GM18498 (cell line): ENCODE measurements around the gene NOM1.

Source experiments
- ATAC-seq: cut with Tn5 transposase; IDR thresholded peaks from one replicate; pipeline ENCODE4 v1.9.1; 2021; ENCODE audit warnings: mild to moderate bottlenecking, moderate library complexity; ENCODE audit not compliant: unreplicated experiment

NOM1 gene

DNA sequence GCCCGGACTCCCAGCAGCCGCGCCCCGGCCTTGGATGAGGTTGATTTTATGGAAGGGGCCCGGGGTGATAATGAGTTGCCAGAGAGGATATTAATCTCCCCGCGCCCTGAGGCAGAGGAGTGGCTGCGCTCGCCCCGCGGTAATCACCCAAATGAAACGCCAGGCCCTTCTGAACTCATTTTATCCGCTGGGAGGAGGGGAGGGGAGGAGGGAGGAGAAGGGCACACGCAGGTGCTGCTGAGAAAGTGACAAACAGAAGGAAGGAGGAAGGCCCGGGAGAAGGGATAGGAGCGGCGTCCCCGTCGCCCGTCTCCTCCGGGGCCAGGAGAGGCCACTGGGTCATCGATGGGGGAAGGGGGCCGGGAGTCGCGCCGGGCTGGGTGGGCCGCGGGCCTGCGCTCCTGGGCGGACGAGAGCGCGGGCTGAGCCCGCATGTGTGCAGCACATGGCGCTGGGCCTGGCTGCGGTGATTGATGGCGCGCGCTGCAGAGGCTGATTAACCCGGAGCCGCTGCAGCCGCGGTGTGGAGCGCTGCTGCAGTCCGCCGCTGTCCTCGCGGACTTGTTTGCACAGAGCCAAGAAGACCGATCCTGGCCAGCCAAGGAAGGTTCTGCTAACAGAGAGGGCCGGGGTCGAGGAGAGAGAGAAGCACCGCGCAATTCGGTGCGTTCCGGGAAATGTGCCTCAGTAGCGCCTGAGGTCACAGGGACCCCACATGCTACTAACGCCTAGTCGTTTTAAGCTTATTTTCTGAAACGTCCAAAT lies 54.4 kb downstream of the NOM1 start:
- ATAC-seq: no peak

DNA sequence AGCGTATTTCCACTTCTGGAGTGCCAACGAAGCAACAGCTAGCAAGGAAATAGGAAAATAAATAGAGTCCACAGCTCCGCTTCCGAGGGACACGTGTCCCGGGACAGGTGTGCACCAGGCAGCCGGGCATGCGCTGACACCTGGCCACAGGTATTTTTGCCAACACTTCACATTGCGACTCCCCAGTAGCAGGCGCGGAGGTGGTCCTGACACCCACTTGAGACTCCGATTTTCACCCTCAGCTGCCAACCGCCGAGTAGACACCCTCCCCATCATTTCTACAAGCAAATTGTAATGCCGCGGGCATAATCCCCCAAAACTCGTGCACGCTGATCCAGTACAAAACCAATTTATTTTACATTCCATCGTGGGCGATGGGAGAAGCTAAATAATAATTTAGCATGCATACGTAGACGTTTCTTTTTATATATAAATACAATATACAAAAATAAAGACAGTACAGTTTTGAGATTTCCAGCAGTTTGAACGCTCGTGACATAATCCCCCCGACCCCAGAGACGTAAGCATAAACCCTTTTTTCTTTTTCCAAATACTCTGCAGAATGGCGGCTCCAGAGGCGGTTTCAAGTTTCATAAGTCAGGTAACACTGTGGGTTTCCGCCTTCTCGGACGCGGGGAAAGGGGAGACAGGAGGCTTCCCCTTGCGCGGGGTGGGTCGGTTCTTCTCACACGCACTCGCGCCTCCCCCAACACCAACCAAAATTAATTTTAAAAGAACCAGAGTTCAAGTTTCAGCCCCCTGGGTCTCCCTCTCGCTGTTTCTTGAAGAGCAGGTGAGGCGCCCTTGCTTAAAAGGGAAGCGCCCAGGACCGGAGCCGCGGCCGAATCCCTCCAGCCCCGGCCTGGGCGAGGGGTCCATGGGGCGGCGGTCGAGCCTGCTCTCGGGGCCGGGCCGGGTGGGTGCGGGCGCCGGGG lies 55.3 kb downstream of the NOM1 start:
- ATAC-seq: no peak

GRCh38 chr7:157005456-157006204 lies 56.1 kb downstream of the NOM1 start:
- no peak for ATAC-seq

- no peak for ATAC-seq
These were observed 56.8 kb downstream of the NOM1 start for GRCh38 chr7:157006205-157006747.

- no peak for ATAC-seq
These were observed 57.4 kb downstream of the NOM1 start for GRCh38 chr7:157006829-157007469.

GRCh38 chr7:157007470-157008066 lies 58.1 kb downstream of the NOM1 start:
- no peak for ATAC-seq

DNA sequence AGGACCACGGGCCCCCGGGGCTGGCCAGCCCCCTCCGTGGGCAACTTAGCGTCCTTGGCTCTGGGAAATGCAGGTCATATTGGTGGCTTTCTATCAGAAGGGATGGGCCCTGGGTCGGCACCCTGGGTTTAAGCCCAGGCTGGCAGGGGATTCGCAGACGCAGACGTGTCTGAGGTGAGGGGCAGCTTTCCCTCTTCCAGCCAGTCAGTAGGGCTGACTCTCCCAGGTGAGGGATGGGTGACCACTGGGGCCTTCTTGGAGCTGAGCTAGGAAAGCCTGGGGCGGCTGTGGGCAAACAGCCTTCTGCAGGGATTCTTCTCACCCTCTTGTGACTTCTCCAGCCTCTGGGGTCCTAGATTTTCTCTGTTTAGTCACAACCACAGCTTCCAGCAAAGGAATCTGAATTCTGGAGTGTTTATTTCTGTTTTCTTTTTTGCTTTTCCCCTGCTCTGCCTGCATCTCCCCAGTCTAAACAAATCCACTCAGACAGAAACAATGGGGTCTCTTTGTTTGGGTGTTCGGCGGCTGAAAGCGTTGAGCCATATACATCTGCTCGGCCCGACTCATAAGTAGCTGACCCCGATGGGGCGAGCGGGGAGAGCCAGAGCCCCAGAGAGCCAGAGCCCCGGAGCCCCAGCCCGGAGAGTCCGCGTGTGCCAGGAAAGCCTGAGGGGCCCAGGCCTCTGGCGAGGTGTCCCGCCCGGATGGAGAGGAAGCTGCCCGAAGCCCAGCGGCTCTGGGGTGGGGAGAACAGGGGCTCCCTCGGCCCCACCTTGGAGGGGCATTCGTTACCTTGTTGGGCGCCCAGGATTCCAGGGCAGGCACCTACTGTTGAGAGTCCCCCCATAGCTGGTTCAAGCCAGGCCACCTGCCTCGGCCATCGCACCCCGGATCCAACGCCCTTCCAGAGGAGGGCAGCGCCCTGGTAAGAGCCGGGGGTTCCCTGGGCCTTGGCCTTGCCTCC lies 59.0 kb downstream of the NOM1 start:
- ATAC-seq: no peak

GRCh38 chr7:157009170-157009777 lies 59.8 kb downstream of the NOM1 start:
- ATAC-seq: peak; percentile 22

GRCh38 chr7:157009778-157010587 lies 60.5 kb downstream of the NOM1 start:
- ATAC-seq: peak; percentile 36

GRCh38 chr7:157010588-157011332 lies 61.2 kb downstream of the NOM1 start, which contains the start of gene MNX1:
MNX1 (minus strand) TSS chr7:157010663; CDS start chr7:157010350, 313 bp downstream.
- ATAC-seq: peak; percentile 83

GRCh38 chr7:157011333-157012112 lies 62.0 kb downstream of the NOM1 start:
- ATAC-seq: no peak

- no peak for ATAC-seq
These were observed 62.6 kb downstream of the NOM1 start for GRCh38 chr7:157012113-157012547.

DNA sequence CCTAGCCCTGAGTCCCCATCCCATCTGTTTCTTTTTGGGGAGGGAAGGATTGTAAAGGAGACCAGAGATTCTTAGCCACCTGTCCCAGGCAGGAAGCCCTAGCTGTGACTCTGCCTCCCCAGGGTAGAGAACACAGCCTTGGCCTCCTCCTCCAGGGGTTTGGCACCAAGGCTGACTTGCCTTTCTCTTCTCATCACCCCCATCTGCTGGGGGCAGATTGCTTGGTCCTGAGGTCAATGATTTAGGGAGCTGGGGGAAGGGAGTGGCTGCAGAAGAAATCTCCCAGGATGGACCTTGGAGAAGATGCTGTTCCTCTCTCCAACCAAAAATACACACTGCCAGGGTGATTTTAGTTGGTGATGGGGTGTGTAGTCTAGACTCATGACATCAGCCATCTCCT lies 63.6 kb downstream of the NOM1 start:
- no peak for ATAC-seq

DNA sequence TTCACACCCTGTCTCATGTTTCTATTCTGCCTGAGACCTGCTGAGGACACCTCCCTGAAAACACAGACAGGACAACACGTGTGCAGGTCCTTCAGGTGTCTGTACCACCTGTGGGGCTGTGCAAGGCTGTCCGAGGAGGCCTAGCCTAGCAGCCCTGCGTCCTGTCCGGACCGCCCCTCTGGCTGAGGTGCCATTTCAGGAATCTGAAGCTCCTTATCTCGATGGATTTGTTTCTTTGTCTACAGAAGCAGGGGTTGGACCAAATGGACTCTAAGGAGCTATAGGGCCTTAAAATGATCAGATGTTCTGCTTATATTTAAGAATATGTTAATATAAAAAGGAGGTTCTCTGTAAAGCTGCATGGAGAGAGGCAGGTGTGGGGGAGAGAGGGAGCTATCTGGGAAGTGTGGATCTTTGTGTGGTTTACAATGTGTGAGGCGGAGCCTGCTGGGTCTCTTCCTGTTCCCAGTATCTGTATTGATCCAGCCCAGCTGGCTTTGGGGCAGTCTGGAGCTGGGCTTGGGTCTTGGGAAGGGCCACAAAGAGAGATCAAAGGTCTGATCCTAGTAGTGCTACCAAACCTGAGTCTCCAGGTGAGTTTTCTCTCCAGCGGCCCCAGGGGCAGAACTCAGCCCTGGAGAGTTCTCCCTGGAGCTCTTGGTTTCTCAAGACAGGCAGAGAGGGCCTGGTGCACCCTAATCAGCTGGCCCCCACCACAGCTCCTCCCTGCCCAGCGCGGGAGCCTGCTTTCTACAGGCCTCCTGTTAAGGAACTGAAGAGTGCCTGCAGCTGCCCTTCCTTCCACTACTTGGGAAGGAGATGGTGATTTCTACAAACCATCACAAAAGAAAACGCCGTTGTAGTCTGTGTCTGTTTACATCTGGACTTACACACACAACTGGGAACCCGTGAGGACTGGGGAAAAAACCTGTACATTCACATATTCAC lies 64.4 kb downstream of the NOM1 start:
- no peak for ATAC-seq
